ENCODE measurements around the gene FAM78A.
"Not testable (repeated sequence)": the region's sequence is repeated elsewhere in the genome, so short reads cannot be mapped to it uniquely, and the experiment has no call there.

Gene FAM78A

GRCh38 chr9:131277287-131277909 lies 1.1 kb upstream of the FAM78A start:
- H3K9ac ChIP-seq (ENCODE audit: low read depth, low read length), result no peak overlapping the region
- no peaks in the 10 kb centered on the region for H3K9me3 ChIP-seq (ENCODE audit: control insufficient read depth, insufficient read depth, low read length)
- peaks cover 5% of the 10 kb centered on the region for H3K4me1 ChIP-seq (ENCODE audit: control insufficient read depth, insufficient read depth, low read length)
- H3K36me3 ChIP-seq (ENCODE audit: control insufficient read depth, insufficient read depth, low read length), result no peaks in the 10 kb centered on the region
- H3K4me3 ChIP-seq (ENCODE audit: low read depth, low read length), result peak overlapping the region; percentile 52
- H3K27me3 ChIP-seq (ENCODE audit: control insufficient read depth, insufficient read depth, low read length), result peaks cover 24% of the 10 kb centered on the region

- Histone ChIP-seq H3K9ac (ENCODE audit: low read depth, low read length) (no peak overlapping the region), H3K4me1 (ENCODE audit: control insufficient read depth, insufficient read depth, low read length) (peaks cover 5% of the 10 kb centered on the region)
These were observed 579 bp upstream of the FAM78A start for GRCh38 chr9:131276891-131277286.

DNA sequence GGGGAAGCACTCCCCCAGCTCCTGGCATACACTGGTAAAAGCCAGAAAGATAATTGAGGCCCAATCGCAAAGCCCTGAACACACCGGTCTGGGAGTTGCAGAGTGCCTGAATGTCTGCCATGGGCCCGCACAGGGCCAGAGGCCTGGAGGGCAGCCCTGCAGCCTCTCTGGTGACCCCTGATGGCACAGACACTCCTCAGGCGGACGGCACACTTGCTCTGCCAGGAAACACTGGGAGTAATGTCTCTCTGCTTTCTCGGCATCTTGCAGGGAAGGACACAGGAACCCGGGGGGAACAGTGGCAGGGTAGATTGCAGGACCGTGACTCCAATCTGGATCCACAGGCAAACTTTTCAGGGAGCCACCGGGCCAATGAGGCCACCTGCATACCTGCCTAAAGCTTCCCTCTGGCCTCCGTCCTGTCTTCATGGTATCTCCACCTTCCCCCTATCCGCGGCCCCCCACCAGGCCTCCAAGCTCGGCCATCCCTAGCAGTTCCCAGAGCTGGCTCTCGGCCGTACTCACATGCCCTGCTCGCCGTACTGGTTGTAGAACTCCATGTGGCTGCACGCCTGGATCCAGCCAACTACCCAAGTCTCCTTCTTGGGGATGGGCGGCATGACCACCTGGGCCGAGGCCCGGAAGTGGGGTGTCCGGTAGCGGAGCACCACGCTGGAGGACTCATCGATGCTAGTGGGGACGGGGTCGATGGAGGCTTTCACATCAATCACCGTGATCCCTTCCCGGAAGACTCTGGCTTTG lies 797 bp downstream of the FAM78A start:
- Histone ChIP-seq H3K9me3 (ENCODE audit: control insufficient read depth, insufficient read depth, low read length) (no peaks in the 10 kb centered on the region), H3K27me3 (ENCODE audit: control insufficient read depth, insufficient read depth, low read length) (peaks cover 14% of the 10 kb centered on the region), H3K4me3 (ENCODE audit: low read depth, low read length) (peak overlapping the region; percentile 52), H3K36me3 (ENCODE audit: control insufficient read depth, insufficient read depth, low read length) (no peaks in the 10 kb centered on the region), H3K9ac (ENCODE audit: low read depth, low read length) (no peak overlapping the region), H3K4me1 (ENCODE audit: control insufficient read depth, insufficient read depth, low read length) (peaks cover 5% of the 10 kb centered on the region)

More at GRCh38 chr9:131276891-131277286, 579 bp upstream of the FAM78A start:
- Histone ChIP-seq H3K36me3 (ENCODE audit: control insufficient read depth, insufficient read depth, low read length) (no peaks in the 10 kb centered on the region), H3K9me3 (ENCODE audit: control insufficient read depth, insufficient read depth, low read length) (no peaks in the 10 kb centered on the region), H3K4me3 (ENCODE audit: low read depth, low read length) (peak overlapping the region; percentile 52), H3K27me3 (ENCODE audit: control insufficient read depth, insufficient read depth, low read length) (peaks cover 19% of the 10 kb centered on the region)

- H3K9me3 ChIP-seq (ENCODE audit: control insufficient read depth, insufficient read depth, low read length), result no peaks in the 10 kb centered on the region
- peaks cover 5% of the 10 kb centered on the region for H3K4me1 ChIP-seq (ENCODE audit: control insufficient read depth, insufficient read depth, low read length)
- H3K4me3 ChIP-seq (ENCODE audit: low read depth, low read length), result no peak overlapping the region
- no peaks in the 10 kb centered on the region for H3K36me3 ChIP-seq (ENCODE audit: control insufficient read depth, insufficient read depth, low read length)
- H3K9ac ChIP-seq (ENCODE audit: low read depth, low read length), result no peak overlapping the region
- peaks cover 14% of the 10 kb centered on the region for H3K27me3 ChIP-seq (ENCODE audit: control insufficient read depth, insufficient read depth, low read length)
These were observed 1.5 kb downstream of the FAM78A start for GRCh38 chr9:131274674-131275331.

- H3K9ac ChIP-seq (ENCODE audit: low read depth, low read length), result no peak overlapping the region
- peaks cover 14% of the 10 kb centered on the region for H3K27me3 ChIP-seq (ENCODE audit: control insufficient read depth, insufficient read depth, low read length)
- no peak overlapping the region for H3K4me3 ChIP-seq (ENCODE audit: low read depth, low read length)
- H3K4me1 ChIP-seq (ENCODE audit: control insufficient read depth, insufficient read depth, low read length), result peaks cover 5% of the 10 kb centered on the region
- no peaks in the 10 kb centered on the region for H3K9me3 ChIP-seq (ENCODE audit: control insufficient read depth, insufficient read depth, low read length)
- no peaks in the 10 kb centered on the region for H3K36me3 ChIP-seq (ENCODE audit: control insufficient read depth, insufficient read depth, low read length)
These were observed 2.2 kb downstream of the FAM78A start for GRCh38 chr9:131273856-131274673.

DNA sequence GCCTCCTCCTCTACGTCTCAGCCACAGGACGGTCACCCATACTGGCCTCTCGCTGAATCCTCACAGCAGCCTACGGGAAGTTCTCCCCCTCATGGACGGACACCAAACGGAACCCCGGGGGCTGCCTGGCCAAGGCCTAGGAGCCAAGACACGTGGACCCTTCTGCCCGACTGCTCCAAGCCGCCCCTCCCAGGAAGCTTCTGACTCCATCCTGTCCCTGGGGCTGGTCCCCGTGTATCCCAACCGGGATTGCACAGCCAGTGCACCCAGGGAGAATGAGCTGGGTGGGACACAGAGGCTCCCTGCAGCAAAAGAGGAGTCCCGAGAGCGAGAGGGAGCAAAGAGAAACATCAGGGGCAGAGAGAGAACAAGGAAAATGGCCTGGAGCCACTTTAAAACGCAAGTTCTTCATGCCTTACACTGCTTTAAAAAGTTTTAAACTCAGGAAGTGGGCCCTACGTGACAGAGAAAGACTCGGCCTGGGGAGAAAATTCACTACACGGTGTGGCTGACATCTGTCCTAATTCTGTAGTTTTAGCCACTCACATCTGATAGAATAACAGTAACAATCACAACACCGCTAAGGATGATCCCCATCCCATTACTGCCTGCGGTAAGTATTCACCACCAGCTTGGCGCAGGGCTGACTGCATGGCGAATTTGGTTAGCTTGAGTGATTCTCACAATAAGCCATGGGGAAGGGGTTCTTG lies 3.0 kb downstream of the FAM78A start:
- Histone ChIP-seq H3K4me1 (ENCODE audit: control insufficient read depth, insufficient read depth, low read length) (peaks cover 5% of the 10 kb centered on the region), H3K9me3 (ENCODE audit: control insufficient read depth, insufficient read depth, low read length) (no peaks in the 10 kb centered on the region), H3K4me3 (ENCODE audit: low read depth, low read length) (no peak overlapping the region), H3K9ac (ENCODE audit: low read depth, low read length) (no peak overlapping the region), H3K36me3 (ENCODE audit: control insufficient read depth, insufficient read depth, low read length) (no peaks in the 10 kb centered on the region), H3K27me3 (ENCODE audit: control insufficient read depth, insufficient read depth, low read length) (peaks cover 14% of the 10 kb centered on the region)

DNA sequence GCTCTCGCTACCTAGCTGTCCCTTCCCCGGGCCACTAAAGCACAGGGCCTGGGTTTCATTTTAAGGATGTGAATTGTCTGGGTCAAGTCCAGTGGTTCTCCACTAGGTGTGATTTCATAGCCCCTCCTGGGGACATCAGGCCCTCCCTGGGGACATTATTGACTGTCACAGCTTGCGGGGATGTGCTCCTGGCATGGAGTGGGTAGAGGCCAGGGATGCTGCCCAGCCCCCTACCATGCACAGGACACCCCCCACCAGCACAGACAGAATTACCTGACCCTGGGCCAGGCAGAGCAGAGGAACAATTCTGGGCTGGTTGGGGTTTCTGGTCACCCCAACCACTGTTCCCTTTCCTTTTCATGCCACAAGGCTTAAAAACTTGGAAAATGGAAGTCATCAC lies 4.1 kb downstream of the FAM78A start:
- Histone ChIP-seq H3K27me3 (ENCODE audit: control insufficient read depth, insufficient read depth, low read length) (peaks cover 14% of the 10 kb centered on the region), H3K9me3 (ENCODE audit: control insufficient read depth, insufficient read depth, low read length) (no peaks in the 10 kb centered on the region), H3K4me1 (ENCODE audit: control insufficient read depth, insufficient read depth, low read length) (peaks cover 5% of the 10 kb centered on the region), H3K4me3 (ENCODE audit: low read depth, low read length) (no peak overlapping the region), H3K36me3 (ENCODE audit: control insufficient read depth, insufficient read depth, low read length) (no peaks in the 10 kb centered on the region), H3K9ac (ENCODE audit: low read depth, low read length) (no peak overlapping the region)

DNA sequence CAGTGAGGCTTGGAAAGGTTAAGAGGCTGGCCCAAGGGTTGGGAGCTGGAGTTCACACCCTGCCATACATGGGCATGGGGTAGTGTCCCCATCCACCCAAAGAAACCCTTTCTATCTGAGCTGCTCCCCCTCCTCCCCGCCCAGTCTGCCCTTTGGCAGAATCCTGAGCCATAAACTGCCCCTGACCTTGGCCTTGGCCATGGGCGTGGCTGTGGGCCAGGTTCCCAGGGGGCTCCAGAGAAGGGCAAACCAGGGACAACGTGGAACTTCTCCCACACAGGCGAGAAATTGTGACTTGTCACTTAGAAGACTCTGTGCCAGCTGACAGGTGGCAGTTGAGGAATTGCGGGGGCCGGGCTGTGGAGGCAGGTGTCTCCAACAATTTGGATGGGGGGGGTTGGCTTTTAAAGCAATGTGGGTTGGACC lies 4.8 kb downstream of the FAM78A start:
- Histone ChIP-seq H3K9ac (ENCODE audit: low read depth, low read length) (no peak overlapping the region), H3K4me3 (ENCODE audit: low read depth, low read length) (no peak overlapping the region), H3K4me1 (ENCODE audit: control insufficient read depth, insufficient read depth, low read length) (peaks cover 5% of the 10 kb centered on the region)

DNA sequence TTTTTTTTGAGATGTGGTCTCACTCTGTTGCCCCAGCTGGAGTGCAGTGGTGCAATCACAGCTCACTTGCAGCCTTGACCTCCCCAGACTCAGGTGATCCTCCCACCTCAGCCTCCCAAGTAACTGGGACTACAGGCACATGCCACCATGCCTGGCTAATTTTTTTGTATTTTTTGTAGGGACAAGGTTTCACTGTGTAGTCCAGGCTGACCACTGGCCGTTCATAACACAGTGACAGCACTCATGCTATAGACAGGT lies 5.4 kb downstream of the FAM78A start:
- H3K4me3 ChIP-seq (ENCODE audit: low read depth, low read length); H3K36me3 ChIP-seq (ENCODE audit: control insufficient read depth, insufficient read depth, low read length); H3K9ac ChIP-seq (ENCODE audit: low read depth, low read length); H3K9me3 ChIP-seq (ENCODE audit: control insufficient read depth, insufficient read depth, low read length); H3K4me1 ChIP-seq (ENCODE audit: control insufficient read depth, insufficient read depth, low read length); H3K27me3 ChIP-seq (ENCODE audit: control insufficient read depth, insufficient read depth, low read length): not testable (repeated sequence)

More for the DNA sequence above, 4.8 kb downstream of the FAM78A start:
- H3K9me3 ChIP-seq (ENCODE audit: control insufficient read depth, insufficient read depth, low read length), result no peaks in the 10 kb centered on the region
- H3K27me3 ChIP-seq (ENCODE audit: control insufficient read depth, insufficient read depth, low read length), result peaks cover 14% of the 10 kb centered on the region
- no peaks in the 10 kb centered on the region for H3K36me3 ChIP-seq (ENCODE audit: control insufficient read depth, insufficient read depth, low read length)

- Histone ChIP-seq H3K9me3 (ENCODE audit: control insufficient read depth, insufficient read depth, low read length) (no peaks in the 10 kb centered on the region), H3K4me1 (ENCODE audit: control insufficient read depth, insufficient read depth, low read length) (peaks cover 2% of the 10 kb centered on the region), H3K36me3 (ENCODE audit: control insufficient read depth, insufficient read depth, low read length) (peaks cover 4% of the 10 kb centered on the region), H3K4me3 (ENCODE audit: low read depth, low read length) (no peak overlapping the region), H3K9ac (ENCODE audit: low read depth, low read length) (no peak overlapping the region), H3K27me3 (ENCODE audit: control insufficient read depth, insufficient read depth, low read length) (peaks cover 4% of the 10 kb centered on the region)
These were observed 5.9 kb downstream of the FAM78A start for GRCh38 chr9:131270171-131271015.

Measured in iPS-15b (cell line).